ENCODE measurements around the gene REM2.
"Not testable (repeated sequence)": the region's sequence is repeated elsewhere in the genome, so short reads cannot be mapped to it uniquely, and the experiment has no call there.

Gene REM2

DNA sequence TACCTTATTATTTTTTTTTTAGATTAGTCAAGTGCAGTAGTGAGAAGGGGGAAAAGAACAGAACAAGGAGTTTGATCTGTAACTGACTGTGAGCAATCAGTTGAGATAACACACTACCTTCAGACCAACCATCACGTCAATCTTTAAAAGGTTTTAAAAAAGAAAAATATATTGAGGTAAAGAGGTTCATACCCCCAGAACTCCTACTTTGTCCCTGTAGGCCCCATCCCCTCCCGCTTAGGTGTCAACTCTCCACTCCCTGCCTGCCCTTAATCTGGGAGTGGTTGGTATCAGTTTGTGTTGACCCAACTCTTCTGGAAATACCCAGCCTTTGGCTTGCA is 30.5 kb upstream of the REM2 start:
- Histone ChIP-seq H3K9ac (ENCODE audit: low read depth, low read length) (no peak overlapping the region), H3K4me1 (ENCODE audit: control insufficient read depth, insufficient read depth, low read length) (peaks cover 13% of the 10 kb centered on the region), H3K9me3 (ENCODE audit: control insufficient read depth, insufficient read depth, low read length) (no peaks in the 10 kb centered on the region), H3K4me3 (ENCODE audit: low read depth, low read length) (no peak overlapping the region), H3K27me3 (ENCODE audit: control insufficient read depth, insufficient read depth, low read length) (no peaks in the 10 kb centered on the region), H3K36me3 (ENCODE audit: control insufficient read depth, insufficient read depth, low read length) (no peaks in the 10 kb centered on the region)

DNA sequence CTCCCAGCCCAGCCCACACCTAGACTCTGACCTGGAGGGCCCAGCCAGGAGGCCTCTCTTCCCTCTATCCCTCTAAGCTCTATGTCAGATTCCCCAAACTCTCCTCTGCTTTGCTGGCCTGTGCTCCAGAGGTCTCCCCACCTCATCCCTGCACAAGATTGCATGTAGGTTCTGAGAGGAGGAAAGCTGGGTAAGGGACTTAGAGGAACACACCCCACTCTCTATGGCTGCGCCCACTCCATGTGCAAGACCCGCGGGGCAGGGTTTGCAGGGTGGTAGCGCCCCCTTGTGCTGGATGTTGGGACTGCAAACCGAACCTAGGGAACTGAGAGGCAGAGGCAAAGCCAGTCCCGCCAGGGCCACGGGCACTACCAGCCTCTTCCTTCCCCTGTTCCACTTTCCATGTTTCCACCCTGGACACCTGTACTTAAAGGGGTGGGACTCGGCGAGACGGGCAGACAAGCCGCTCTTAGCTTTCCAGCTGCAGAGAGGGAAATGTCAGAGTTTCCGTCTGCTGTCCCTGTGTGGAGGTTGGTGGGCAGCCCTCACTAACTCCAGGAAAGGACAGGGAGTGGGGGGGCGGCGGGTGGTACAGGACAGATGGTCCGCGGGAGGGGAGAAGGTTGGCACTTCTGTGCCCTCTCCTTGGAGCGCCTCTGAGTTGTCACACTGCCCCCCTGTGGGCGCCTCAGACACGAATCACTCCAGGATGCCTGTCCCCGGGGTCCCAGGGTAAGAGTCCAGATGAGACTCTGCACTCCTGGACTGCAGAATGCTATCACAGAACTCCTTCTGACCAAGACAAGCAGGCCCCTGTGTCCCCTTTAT is 29.9 kb upstream of the REM2 start:
- H3K4me3 ChIP-seq (ENCODE audit: low read depth, low read length), result peak overlapping the region; percentile 73
- H3K36me3 ChIP-seq (ENCODE audit: control insufficient read depth, insufficient read depth, low read length), result no peaks in the 10 kb centered on the region
- peak overlapping the region; percentile 49 for H3K9ac ChIP-seq (ENCODE audit: low read depth, low read length)
- H3K4me1 ChIP-seq (ENCODE audit: control insufficient read depth, insufficient read depth, low read length), result peaks cover 9% of the 10 kb centered on the region
- H3K9me3 ChIP-seq (ENCODE audit: control insufficient read depth, insufficient read depth, low read length), result no peaks in the 10 kb centered on the region
- no peaks in the 10 kb centered on the region for H3K27me3 ChIP-seq (ENCODE audit: control insufficient read depth, insufficient read depth, low read length)

DNA sequence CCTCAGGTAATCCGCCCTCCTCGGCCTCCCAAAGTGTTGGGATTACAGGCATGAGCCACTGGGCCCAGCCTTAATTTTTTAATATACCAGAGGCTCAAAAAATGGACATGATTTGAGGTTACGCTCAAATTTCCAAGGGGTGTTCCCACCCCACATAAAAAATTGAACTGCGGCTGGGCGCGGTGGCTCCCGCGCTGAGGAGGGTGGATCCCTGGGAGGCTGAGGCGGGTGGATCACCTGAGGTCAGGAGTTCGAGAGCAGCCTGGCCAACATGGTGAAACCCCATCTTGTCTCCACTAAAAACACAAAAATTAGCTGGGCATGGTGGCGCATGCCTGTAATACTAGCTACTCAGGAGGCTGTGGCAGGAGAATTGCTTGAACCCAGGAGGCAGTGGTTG is 28.7 kb upstream of the REM2 start:
- not testable (repeated sequence) for H3K4me3 ChIP-seq (ENCODE audit: low read depth, low read length); H3K9me3 ChIP-seq (ENCODE audit: control insufficient read depth, insufficient read depth, low read length); H3K9ac ChIP-seq (ENCODE audit: low read depth, low read length); H3K36me3 ChIP-seq (ENCODE audit: control insufficient read depth, insufficient read depth, low read length); H3K27me3 ChIP-seq (ENCODE audit: control insufficient read depth, insufficient read depth, low read length); H3K4me1 ChIP-seq (ENCODE audit: control insufficient read depth, insufficient read depth, low read length)

DNA sequence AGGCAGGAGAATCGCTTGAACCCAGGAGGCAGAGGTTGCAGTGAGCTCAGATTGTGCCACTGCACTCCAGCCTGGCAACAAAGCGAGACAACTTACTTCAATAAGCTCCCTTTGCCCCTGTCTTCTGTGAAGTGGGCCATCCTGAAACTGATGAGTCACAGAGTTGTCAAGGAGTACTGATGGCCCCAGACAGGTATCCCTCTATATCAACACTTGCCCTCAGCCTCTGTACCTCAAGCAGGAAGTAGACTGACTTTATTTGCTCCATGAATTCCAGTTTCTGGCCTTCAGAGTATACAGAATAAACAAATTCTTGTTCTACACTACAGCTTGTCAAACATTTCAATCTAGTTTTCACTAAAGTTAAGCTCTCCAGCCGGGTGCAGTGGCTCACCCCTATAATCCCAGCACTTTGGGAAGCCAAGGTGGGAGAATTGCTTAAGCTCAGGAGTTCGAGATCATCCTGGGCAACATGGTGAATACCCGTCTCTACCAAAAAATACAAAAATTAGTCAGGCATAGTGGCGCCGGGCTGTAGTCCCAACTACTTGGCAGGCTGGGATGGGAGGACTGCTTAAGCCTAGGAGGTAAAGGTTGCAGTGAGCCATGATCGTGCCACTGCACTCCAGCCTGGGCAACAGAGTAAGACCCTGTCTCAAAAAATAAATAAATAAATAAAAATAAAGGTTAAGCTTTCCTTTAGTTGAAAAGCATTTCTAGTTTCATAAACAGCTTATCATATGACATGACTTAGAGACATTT is 27.9 kb upstream of the REM2 start:
- no peaks in the 10 kb centered on the region for H3K36me3 ChIP-seq (ENCODE audit: control insufficient read depth, insufficient read depth, low read length)
- no peak overlapping the region for H3K4me3 ChIP-seq (ENCODE audit: low read depth, low read length)
- no peaks in the 10 kb centered on the region for H3K27me3 ChIP-seq (ENCODE audit: control insufficient read depth, insufficient read depth, low read length)
- peaks cover 2% of the 10 kb centered on the region for H3K4me1 ChIP-seq (ENCODE audit: control insufficient read depth, insufficient read depth, low read length)
- H3K9me3 ChIP-seq (ENCODE audit: control insufficient read depth, insufficient read depth, low read length), result no peaks in the 10 kb centered on the region
- H3K9ac ChIP-seq (ENCODE audit: low read depth, low read length), result no peak overlapping the region

DNA sequence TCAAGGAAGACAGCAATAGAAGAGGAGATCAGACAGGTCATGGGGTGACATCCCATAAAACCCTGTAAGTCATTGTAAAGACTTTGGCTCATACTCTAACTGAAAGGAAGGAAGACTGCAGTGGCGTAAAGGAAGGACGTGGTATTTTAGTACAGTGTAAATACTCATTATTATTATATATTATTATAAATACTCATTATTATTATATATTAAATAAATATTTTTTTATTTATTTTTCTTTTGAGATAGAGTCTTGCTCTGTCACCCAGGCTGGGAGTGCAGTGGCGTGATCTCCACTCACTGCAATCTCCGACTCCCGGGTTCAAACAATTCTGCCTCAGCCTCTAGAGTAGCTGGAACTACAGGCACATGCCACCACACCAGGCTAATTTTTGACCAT is 26.6 kb upstream of the REM2 start:
- Histone ChIP-seq H3K4me3 (ENCODE audit: low read depth, low read length) (no peak overlapping the region), H3K27me3 (ENCODE audit: control insufficient read depth, insufficient read depth, low read length) (no peaks in the 10 kb centered on the region), H3K4me1 (ENCODE audit: control insufficient read depth, insufficient read depth, low read length) (peaks cover 2% of the 10 kb centered on the region)

DNA sequence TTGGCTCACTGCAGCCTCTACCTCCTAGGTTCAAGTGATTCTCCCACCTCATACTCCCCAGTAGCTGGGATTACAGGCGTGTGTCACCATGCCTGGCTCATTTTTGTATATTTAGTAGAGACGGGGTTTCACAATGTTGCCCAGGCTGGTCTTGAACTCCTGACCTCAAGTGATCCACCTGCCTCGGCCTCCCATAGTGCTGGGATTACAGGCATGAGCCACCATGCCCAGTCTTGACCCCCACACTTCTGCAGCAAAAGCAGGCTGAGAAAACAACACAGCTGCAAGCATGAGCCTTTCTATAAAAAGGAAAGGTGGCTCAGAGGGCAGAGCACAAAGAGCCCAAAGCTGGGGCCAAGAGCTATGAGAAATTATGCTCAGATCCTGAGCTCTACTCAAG is 22.6 kb upstream of the REM2 start:
- not testable (repeated sequence) for H3K4me1 ChIP-seq (ENCODE audit: control insufficient read depth, insufficient read depth, low read length); H3K4me3 ChIP-seq (ENCODE audit: low read depth, low read length); H3K36me3 ChIP-seq (ENCODE audit: control insufficient read depth, insufficient read depth, low read length); H3K27me3 ChIP-seq (ENCODE audit: control insufficient read depth, insufficient read depth, low read length); H3K9ac ChIP-seq (ENCODE audit: low read depth, low read length); H3K9me3 ChIP-seq (ENCODE audit: control insufficient read depth, insufficient read depth, low read length)

More for the DNA sequence above, 26.6 kb upstream of the REM2 start:
- no peak overlapping the region for H3K9ac ChIP-seq (ENCODE audit: low read depth, low read length)
- no peaks in the 10 kb centered on the region for H3K36me3 ChIP-seq (ENCODE audit: control insufficient read depth, insufficient read depth, low read length)
- no peaks in the 10 kb centered on the region for H3K9me3 ChIP-seq (ENCODE audit: control insufficient read depth, insufficient read depth, low read length)

DNA sequence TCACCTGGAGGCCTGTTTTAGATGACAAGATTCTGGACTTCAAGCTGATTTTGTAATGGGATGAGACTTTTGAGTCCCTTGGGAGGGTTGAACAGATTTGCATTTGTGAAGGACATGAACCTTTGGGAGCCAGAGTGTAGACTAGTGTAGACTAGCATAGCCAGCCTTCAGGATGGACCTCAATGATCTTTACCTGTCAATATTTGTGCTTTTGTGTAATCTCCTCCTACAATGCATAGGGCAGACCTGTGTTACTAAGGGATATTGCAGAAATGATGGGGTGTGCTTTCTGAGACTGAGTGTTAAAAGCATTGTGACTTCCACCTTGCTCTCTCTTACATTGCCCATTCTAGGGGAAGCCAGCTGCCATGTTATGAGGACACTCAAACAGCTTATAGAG is 21.4 kb upstream of the REM2 start:
- no peaks in the 10 kb centered on the region for H3K9me3 ChIP-seq (ENCODE audit: control insufficient read depth, insufficient read depth, low read length)
- no peaks in the 10 kb centered on the region for H3K36me3 ChIP-seq (ENCODE audit: control insufficient read depth, insufficient read depth, low read length)
- H3K4me3 ChIP-seq (ENCODE audit: low read depth, low read length), result no peak overlapping the region
- no peak overlapping the region for H3K9ac ChIP-seq (ENCODE audit: low read depth, low read length)
- no peaks in the 10 kb centered on the region for H3K27me3 ChIP-seq (ENCODE audit: control insufficient read depth, insufficient read depth, low read length)
- no peaks in the 10 kb centered on the region for H3K4me1 ChIP-seq (ENCODE audit: control insufficient read depth, insufficient read depth, low read length)

DNA sequence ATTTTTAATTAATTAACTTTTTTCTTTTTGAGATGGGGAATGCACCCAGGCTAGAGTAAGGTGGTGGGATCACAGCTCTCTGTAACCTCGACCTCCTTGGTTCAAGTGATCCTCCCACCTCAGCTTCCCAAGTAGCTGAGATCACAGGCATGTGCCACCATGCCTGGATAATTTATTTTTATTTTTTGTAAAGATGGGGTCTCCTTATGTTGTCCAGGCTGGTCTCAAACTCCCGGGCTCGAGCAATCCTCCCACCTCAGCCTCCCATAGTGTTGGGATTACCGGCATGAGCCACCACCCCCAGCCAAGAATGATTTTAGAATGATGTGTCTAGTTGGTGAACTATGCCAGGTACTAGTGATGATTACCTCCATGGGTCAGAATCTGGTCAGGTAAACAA is 18.0 kb upstream of the REM2 start:
- no peaks in the 10 kb centered on the region for H3K9me3 ChIP-seq (ENCODE audit: control insufficient read depth, insufficient read depth, low read length)
- H3K27me3 ChIP-seq (ENCODE audit: control insufficient read depth, insufficient read depth, low read length), result no peaks in the 10 kb centered on the region
- no peaks in the 10 kb centered on the region for H3K4me1 ChIP-seq (ENCODE audit: control insufficient read depth, insufficient read depth, low read length)
- H3K9ac ChIP-seq (ENCODE audit: low read depth, low read length), result no peak overlapping the region
- no peak overlapping the region for H3K4me3 ChIP-seq (ENCODE audit: low read depth, low read length)
- H3K36me3 ChIP-seq (ENCODE audit: control insufficient read depth, insufficient read depth, low read length), result no peaks in the 10 kb centered on the region

DNA sequence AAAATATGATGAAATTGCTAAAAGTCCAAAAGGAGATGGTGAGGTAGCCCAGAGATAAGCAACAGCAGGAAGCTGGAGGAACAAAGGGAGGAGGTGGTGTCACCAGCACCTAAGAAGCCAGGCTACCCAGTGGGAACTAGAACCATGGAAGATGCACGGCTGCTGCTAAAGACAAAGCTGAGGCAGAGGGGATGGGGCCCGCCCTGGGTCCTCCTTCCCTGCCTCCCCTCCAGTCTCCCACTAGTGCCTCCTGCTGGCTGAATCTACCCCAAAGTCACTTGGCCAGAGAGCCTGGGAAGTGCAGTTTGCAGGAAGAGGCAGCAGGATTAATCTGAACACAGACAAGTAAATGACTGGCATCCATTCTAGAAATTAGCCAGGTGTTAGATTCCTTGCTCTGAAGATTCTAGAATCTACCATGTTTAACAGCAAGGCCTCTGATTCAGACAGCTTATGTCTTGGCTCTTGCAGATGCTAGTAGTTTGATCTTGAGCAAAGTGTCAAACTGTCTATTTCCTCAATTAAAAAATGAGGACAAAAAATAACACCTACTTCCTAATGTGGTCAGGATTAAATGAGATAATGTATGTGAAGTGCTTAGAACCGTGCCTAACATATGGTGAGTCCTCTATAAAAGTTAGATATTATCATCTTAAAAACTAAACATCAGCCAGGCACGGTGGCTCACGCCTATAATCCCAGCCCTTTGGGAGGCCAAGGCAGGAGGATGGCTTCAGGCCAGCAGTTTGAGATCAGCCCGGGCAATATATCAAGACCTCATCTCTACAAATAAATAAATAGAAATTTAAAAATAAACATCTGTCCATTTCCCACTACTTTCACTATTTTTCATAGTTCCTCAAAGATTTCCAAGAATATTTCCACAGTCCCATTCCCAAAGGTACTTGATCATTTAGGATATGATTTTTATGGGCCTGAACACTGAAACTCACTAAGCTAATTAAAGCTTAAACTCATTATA is 17.3 kb upstream of the REM2 start:
- no peaks in the 10 kb centered on the region for H3K36me3 ChIP-seq (ENCODE audit: control insufficient read depth, insufficient read depth, low read length)
- H3K4me3 ChIP-seq (ENCODE audit: low read depth, low read length), result no peak overlapping the region
- no peaks in the 10 kb centered on the region for H3K9me3 ChIP-seq (ENCODE audit: control insufficient read depth, insufficient read depth, low read length)
- H3K4me1 ChIP-seq (ENCODE audit: control insufficient read depth, insufficient read depth, low read length), result peaks cover 3% of the 10 kb centered on the region
- no peaks in the 10 kb centered on the region for H3K27me3 ChIP-seq (ENCODE audit: control insufficient read depth, insufficient read depth, low read length)
- H3K9ac ChIP-seq (ENCODE audit: low read depth, low read length), result no peak overlapping the region

DNA sequence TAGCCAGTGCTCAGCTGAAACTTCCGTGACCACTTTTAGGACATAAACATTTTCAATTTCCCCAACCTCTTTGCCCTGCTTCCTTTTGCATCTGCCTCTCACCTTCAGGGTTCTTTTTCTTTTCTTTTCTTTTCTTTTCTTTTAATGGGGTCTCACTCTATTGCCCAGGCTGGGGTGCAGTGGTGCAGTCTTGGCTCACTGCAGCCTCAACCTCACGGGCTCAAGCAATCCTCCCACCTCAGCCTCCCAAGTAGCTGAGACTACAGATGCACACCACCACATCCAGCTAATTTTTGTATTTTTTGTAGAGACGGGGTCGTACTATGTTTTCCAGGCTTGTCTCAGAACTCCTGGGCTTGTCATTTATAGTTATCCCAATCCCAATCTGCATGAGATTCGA is 16.1 kb upstream of the REM2 start:
- peaks cover 7% of the 10 kb centered on the region for H3K4me1 ChIP-seq (ENCODE audit: control insufficient read depth, insufficient read depth, low read length)
- no peak overlapping the region for H3K9ac ChIP-seq (ENCODE audit: low read depth, low read length)
- no peaks in the 10 kb centered on the region for H3K27me3 ChIP-seq (ENCODE audit: control insufficient read depth, insufficient read depth, low read length)
- no peak overlapping the region for H3K4me3 ChIP-seq (ENCODE audit: low read depth, low read length)
- H3K36me3 ChIP-seq (ENCODE audit: control insufficient read depth, insufficient read depth, low read length), result no peaks in the 10 kb centered on the region
- no peaks in the 10 kb centered on the region for H3K9me3 ChIP-seq (ENCODE audit: control insufficient read depth, insufficient read depth, low read length)

DNA sequence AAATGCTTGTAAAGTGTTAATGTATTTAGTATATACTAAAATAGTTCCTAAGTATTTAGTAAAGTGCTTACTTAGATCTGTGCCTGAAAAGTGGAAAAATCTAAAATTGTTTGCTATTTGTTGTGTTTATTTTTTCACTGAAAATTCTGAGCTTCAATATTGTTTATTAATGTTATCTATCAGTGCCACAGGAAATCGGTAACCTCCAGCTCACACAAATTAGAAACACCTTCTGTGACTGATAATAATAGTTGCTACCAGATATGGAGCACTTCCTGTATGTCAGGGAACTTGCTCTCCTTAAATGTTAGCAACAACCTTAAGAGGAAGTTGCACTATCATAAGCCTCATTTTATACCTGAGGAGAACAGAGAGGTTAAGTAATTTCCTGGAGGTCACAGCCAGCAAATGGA is 12.2 kb upstream of the REM2 start:
- Histone ChIP-seq H3K27me3 (ENCODE audit: control insufficient read depth, insufficient read depth, low read length) (no peaks in the 10 kb centered on the region), H3K9ac (ENCODE audit: low read depth, low read length) (no peak overlapping the region), H3K4me1 (ENCODE audit: control insufficient read depth, insufficient read depth, low read length) (peaks cover 9% of the 10 kb centered on the region), H3K9me3 (ENCODE audit: control insufficient read depth, insufficient read depth, low read length) (no peaks in the 10 kb centered on the region), H3K36me3 (ENCODE audit: control insufficient read depth, insufficient read depth, low read length) (peaks cover under 1% of the 10 kb centered on the region), H3K4me3 (ENCODE audit: low read depth, low read length) (peak overlapping the region; percentile 84)

All from iPS-15b (cell line).